Endothelial cell of umbilical vein (primary cell): ENCODE data around the gene EPHA8. TPM values are rescaled to one million over a fixed set of nuclear protein-coding genes. Genes with fewer than 3 reads are reported as not detected.

Experiments used
- microRNA-seq: library from miRNA; unstranded; fragments of <30 nt; microRNA quantifications from one replicate; pipeline ENCODE4 v1.2.0, GENCODE V29; 2021; ENCODE audit warnings: borderline number of aligned reads, borderline replicate concordance
- polyA plus RNA-seq, 4 experiments: library from polyadenylated mRNA; depleted of rRNA in 3 of 4; stranded (reverse) in 3 of 4; unstranded in 1 of 4; fragments of >200 nt; gene quantifications; 2 replicates each; pipeline versions ENCODE4 v1.2.1 to v1.2.3, GENCODE V29; 2011 to 2012; ENCODE audit warnings: missing spikeins in 1 of 4
- small RNA-seq: library from RNA; depleted of rRNA; stranded (forward); fragments of <200 nt; gene quantifications from one replicate; pipeline ENCODE3, GENCODE V24; 2012; ENCODE audit warnings: low replicate concordance, low read depth; ENCODE audit not compliant: insufficient read depth, insufficient read length
- total RNA-seq: library from RNA; stranded (reverse); gene quantifications from 2 replicates; pipeline ENCODE4 v1.2.3, GENCODE V29; 2021

The EPHA8 gene
- total and polyA plus RNA-seq, 2 donors (not counting 3 experiments of a cell fraction or from before 2014, with no cell fraction given): not detected

Small RNA genes lying within 50 kb of the gene (microRNA-seq; reads per million reads assigned to microRNA genes)
- not detected for gene MIR6127

Small RNA genes lying within 50 kb of the gene (small RNA-seq; reads per million reads assigned to genes)
- gene MIR6127: not detected

Other genes starting within 250 kb of the EPHA8 start
- 20.8 and 21.3 TPM in 2 replicates for gene ZBTB40, start 111.6 kb upstream of the EPHA8 start, total RNA-seq
- 10.5 and 12.3 TPM in 2 replicates for gene ZBTB40, start 111.6 kb upstream of the EPHA8 start, polyA plus RNA-seq
- not detected in 2 replicates for gene C1QA, start 73.1 kb downstream of the EPHA8 start, total RNA-seq
- gene C1QA, start 73.1 kb downstream of the EPHA8 start, polyA plus RNA-seq: not detected in 2 replicates
- not detected in 2 replicates for gene C1QC, start 80.1 kb downstream of the EPHA8 start, total RNA-seq
- not detected in 2 replicates for gene C1QC, start 80.1 kb downstream of the EPHA8 start, polyA plus RNA-seq
- not detected in 2 replicates for gene C1QB, start 89.7 kb downstream of the EPHA8 start, total RNA-seq
- not detected in 2 replicates for gene C1QB, start 89.7 kb downstream of the EPHA8 start, polyA plus RNA-seq
- 69.1 and 69.5 TPM in 2 replicates for gene EPHB2, start 147.3 kb downstream of the EPHA8 start, total RNA-seq
- gene EPHB2, start 147.3 kb downstream of the EPHA8 start, polyA plus RNA-seq: 46.0 and 50.8 TPM in 2 replicates